Measurements from ENCODE around the gene PAM.

DNA sequence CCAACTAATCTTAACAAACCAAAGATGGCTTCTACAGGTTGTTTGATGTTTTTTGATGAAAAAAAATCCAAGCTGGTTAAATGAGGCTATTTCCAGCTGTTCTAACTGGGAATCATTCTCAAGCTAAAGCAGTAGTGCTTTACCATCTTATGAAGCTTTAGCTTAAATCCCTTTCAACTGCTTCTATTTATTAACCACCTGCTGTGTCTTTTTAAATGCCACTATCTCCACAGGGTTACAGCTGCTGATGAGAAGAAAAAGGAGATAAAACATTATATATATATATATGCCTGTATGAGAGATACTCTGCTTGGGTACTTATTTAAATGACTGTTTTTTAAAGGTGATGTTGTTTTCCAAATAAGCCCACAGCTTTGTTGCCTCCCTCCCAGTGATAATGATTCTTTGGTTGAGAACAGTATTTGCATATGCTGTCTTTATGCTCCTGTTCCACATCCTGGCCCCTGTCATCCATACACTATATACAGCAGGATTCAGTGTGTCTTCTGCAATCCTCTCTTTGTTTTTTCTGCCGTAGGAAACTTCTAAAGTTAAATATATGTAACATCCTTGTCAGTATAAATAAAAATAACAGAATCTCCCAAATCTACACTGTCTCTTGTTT, 164.0 kb downstream of the PAM start:
- TF ChIP-seq, protein P1, sequence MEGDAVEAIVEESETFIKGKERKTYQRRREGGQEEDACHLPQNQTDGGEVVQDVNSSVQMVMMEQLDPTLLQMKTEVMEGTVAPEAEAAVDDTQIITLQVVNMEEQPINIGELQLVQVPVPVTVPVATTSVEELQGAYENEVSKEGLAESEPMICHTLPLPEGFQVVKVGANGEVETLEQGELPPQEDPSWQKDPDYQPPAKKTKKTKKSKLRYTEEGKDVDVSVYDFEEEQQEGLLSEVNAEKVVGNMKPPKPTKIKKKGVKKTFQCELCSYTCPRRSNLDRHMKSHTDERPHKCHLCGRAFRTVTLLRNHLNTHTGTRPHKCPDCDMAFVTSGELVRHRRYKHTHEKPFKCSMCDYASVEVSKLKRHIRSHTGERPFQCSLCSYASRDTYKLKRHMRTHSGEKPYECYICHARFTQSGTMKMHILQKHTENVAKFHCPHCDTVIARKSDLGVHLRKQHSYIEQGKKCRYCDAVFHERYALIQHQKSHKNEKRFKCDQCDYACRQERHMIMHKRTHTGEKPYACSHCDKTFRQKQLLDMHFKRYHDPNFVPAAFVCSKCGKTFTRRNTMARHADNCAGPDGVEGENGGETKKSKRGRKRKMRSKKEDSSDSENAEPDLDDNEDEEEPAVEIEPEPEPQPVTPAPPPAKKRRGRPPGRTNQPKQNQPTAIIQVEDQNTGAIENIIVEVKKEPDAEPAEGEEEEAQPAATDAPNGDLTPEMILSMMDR (IDR thresholded peaks at IDR 0.05; ENCODE audit: insufficient read depth, low read length, poor library complexity, severe bottlenecking), result no peak
- no peak for TF ChIP-seq EZH2phosphoT487 (conservative IDR thresholded peaks at IDR 0.05; ENCODE audit: low read length)
